ENCODE data around the gene ROBO1.

- TF ChIP-seq CTCF (IDR thresholded peaks at IDR 0.05): no peak
- TF ChIP-seq POLR2A (IDR thresholded peaks at IDR 0.05): no peak
These were observed 583.5 kb downstream of the ROBO1 start for GRCh38 chr3:79184251-79184650.
